Left forelimb (tissue), 1 donor: ENCODE data around the gene PREX1.
"Not testable (repeated sequence)": the region's sequence is repeated elsewhere in the genome, so short reads cannot be mapped to it uniquely, and the experiment has no call there.

Source experiments
- DNase-seq: peaks from one replicate; pipeline ENCODE4 v3.0.0-alpha.2; 2018; ENCODE audit warnings: low spot score

Gene PREX1

DNA sequence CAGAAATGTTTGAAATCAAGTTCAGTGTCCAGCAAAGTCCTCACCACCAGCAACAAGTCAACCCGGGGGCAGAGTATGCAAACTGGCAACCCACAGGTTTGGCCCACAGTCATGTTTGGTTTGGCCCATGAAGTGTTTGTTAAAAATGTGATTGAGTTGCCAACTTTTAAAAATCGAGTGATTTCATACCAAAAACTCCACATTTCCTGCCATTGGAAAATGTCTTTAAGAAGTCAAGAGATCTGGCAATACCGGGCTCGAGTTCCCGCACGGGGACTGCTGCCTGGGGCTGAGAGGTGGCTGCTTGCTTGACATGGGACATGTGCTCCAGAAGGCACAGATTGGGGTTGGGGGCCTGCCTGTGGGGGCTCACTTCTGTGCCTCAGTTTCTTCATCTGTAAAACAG, 36.1 kb downstream of the PREX1 start:
- DNase-seq = no peak

DNA sequence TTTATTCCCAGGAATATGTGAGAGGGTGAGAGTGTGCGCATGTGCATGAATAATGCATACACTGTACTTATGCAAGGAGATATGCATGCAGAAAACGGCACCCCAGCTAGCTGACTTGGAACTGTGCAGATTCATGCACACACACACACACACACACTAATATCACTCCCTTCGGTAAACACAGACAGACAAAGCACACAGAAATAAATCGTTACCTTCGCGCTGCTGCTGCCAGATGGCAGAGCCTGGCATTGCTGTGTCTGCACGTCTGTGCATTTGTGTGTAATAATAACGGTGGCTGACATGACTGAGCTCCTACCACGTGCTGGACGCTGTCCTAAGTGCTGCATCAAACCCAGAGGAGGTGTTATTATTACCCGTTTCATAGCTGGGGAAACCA, 36.8 kb downstream of the PREX1 start:
- no peak for DNase-seq

DNA sequence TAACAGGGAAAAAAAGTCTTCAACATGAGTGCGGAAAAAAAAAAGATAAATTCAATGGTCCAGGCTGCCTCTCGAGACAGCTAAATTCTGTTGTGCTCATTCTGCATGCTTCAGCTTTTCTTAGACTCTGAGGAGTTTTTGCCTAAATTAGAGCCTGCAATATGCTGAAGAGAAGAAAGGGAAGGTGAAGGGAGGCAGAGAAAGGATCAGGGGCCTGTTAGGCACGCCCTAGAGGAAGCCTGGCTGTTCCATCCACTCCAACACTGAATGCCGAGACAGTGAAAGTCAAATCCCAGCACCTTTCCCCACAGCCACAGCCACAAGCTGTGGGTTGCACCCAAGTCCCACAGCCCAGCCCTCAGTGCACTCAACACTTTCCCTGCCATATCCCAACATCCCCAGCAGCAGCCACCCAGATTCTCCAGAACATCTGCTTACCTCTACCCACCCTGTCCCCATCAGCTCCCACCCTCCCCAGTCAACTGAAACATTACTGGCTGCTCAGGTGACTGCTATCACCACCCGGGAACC, 37.3 kb downstream of the PREX1 start:
- DNase-seq = no peak

DNA sequence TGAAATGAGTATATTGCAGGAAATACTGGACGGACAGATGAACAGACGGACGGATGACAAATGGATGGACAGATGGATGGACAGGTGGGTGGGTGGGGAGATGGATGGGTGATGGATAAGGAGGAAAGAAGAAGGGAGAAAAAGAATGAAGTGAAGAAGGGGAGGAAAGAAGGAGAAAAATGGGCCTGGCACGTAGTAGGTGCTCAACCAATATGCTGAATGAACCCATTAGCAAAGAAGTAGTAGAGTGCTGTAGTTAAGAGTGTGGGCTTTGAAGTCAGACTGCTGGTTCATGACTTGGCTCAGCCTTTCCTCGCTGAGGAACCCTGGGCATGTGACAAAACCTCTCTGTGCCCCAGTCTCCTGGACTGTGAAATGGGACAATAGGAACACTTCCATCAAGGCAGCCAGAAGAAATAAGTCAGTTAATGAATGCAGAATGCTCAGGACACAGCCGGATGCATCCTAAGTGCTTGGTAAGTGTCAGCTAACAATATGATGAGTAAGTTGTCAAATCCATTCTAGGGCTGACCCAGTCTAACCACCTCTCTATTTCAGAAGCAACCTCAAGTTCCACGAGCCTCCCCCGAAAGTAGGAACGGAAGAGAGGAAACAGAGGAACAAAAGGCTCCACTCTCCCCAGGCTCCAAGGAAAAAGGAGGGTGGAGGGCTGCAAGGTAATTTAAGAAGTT, 37.9 kb downstream of the PREX1 start:
- DNase-seq = no peak

DNA sequence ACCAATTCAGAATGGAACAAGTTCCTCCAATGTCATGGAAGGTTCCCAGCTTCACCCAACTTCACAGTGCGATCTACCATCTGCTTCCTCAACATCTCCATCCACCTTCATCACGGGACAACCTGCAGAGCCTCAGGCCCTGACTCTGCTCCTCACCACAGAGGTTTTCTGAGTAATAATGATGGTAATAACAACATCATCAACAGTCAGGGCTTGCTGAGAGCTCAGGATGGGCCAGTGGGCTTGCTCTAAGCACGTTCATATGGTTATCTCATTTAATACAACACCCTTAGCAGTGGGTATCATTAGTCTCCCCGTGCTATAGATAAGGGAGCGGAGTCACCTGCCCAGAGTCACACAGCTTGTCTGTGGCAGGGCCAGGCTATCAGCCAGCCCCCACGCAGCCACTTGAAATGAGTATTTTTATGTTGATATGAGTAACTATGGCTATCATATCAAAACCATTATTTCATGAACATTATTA, 38.6 kb downstream of the PREX1 start:
- no peak for DNase-seq

DNA sequence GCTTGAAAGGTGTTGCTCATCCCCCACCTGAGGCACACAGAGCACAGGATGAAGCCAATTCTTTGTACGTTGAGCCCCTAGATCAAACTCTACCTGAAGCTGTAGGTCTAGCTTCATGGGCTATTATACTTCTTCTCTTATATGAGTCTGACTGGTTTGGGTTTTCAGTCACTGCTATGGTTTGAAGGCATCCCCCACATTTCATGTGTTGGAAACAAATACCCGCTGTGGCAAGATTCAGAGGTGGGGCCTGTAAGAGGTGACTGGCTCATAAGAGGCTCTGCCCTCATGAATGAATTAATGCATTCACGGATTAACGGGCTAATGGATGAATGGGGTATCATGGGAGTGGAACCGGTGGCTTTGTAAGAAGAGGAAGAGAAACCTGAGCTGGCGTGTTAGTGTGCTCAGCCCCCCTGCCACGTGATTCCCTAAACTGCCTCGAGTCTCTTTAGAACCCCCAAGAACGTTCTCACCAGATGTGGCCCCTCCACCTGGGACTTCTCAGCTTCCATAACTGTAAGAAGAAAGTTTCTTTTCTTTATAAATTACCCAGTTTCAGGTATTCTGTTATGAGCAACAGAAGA, 39.2 kb downstream of the PREX1 start:
- no peak for DNase-seq

DNA sequence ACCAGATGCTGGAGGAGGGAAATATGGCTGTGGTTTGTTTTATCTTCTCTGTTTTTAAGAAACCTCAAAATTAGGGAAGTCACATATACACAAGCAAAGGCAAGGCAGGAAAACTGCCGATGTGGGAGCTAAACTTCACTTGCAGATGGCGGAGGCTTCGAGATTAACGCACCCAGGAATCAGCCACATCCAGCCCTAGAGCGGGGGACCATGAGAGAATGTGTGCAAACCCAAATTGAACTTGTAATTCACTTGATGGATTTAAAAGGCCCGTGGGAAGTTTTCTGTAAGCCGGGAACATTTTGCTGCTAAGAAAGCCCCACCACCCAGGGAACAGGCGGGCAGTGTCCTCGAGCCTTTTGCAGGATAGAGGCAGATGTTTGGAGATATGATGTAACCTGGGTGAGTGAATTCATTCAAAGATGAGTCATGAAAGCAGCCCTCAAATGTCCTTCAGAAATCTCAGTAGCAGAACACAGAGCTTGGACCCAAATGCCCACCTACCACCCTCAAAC, 39.9 kb downstream of the PREX1 start:
- DNase-seq = no peak

DNA sequence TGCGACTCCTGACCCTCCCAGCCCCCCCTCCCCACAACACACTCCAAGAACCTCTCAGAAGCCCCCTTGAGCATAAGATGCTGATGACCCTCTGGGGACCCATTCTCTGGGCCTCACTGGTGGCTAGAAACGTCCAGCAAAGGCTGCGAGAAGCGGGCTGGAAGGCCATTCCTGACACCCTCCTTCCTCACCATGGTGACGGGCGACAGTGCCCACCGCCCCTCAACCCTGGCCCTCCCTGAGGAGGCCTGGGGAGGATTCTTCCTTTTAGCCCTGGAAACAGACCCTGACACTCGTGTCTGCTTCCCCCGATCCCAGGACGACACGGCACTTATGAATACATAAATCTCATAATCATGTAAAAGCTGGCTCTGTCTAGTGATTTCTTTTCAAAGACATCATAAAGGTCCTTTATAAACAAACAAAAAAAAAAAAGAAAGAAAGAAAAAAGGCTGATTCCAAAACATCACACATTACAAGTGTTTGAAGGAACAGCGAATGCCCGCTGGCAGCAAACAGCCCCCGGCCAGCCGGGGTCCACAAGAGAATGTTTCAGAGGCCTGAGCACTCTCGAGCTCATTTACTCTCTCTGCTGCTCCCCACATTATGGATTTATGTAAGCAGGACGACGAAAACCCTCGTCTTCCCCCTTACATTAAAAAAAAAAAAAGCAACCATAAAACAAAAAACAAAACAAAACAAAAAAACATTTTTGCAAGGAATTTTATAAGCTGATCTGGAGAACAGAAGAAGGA, 40.7 kb downstream of the PREX1 start:
- DNase-seq = no peak

DNA sequence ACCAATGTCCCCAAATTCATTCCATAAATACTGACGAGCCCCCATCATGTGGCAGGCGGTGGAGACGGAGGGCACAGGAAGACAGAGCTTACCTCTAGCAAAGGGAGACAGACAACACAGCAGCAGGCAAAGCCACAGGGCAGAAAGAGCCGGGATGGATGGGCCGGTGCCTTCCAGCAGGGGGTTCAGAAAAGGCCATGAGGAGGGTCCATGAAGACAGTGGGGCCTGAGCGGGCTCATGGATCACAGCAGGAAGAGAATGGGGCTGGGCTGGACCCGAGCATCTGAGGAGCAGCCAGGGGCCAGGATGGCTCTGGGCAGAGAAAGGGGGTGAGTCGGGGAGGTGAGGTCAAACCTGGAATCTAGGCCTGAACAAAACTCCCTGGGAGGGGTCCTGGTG, 42.0 kb downstream of the PREX1 start:
- DNase-seq = no peak

DNA sequence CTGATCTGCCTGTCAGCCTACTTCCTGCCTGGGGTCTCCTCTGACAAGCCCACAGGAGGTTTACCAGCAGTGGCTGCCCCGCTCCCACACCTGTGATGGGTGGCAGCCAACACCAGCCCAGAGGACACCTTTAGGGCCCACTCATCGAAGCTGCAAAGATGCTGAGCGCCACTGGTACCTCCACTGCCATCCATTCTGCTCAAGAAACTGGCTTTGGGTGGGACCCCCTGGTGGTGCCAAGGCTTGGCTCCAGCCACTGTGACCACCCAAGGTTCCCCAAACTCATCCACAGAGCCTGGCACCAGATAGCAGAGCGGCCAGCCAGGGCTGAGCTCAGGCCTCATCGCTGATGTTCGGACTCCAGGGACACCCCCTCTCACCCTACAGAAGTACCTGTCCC, 42.5 kb downstream of the PREX1 start:
- DNase-seq = no peak

DNA sequence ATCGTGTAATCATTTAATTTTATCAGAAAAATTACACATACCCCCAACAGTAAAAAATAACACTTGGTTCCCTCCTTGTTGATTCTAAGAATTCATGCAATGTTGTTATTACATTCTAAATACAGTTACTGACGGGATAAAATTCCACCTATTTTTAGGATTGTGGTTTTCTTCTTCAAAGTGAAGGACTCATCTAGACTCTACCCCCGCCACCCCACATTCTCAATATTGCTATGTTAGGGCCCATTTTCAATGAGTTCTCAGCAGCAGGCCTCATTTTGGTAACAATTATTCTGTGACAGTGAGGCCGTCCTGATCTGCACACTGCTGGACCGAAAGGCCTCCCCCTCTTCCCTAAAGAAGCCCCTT, 43.5 kb downstream of the PREX1 start:
- DNase-seq = no peak

DNA sequence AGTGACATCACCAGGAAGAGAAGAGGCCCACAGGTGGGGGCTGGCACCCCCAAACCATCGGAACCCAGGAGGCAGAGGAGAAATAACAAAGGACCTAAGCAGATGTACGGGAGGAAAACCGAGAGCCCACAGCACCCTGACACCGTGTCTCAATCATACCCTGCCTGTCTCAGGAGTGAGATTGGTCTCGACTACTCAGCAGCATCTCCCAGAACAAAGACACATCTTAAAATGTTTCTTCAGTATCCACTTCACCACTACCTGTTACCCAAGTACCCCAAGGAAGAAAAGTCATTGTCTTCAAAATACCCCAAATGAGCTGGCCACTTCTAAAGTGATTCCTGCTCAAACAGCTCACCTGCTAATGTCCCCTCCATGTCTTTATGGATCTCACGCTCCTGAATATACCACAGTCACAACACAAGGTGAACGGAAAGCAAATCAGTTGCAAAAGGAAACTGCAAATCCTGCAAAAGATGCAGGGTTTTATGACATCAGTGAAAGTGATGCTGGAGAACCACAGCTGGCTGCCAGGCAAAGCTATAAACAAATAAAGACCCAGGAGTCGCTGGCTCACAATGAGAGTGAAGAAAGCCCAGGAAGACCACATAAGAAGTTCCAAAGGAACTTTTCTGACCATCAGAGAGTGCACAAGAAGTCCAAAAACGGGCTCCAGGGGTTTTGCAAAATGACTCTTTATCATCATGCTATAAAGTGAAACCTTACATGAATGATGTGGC, 44.1 kb downstream of the PREX1 start:
- DNase-seq = no peak

DNA sequence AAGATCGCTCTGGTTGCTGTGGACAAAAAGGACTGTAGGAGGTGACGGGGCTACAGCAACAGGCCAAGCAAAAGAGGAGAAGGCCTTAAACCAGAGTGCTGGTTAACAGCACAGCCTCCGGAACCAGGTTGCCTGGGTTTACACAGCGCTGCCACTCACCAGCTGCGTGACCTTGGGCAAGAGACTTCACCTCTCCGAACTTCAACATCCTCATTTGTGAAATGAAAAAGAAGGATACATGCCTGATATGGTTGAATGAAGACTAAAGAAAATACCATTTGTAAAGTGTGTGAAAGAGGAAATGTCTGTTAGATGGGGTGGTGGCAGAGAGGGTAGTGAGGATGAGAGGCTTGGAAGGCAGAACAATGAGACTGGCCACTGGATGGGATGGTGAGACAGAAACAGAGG, 44.9 kb downstream of the PREX1 start:
- DNase-seq = no peak

DNA sequence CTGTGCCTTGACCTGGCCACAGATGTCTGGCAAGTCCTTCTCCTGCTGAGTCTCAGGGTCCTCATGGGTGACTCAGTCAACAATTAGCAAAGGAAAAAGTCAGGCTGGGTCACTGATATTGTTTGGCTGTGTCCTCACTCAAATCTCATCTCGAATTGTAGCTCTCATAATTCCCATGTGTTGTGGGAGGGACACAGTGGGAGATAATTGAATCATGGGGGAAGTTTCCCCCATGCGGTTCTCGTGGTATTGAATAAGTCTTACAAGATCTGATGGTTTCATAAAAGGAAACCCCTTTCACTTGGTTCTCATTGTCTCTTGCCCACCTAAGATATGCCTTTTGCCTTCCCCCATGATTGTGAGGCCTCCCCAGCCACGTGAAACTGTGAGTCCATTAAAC, 45.7 kb downstream of the PREX1 start:
- no peak for DNase-seq

DNA sequence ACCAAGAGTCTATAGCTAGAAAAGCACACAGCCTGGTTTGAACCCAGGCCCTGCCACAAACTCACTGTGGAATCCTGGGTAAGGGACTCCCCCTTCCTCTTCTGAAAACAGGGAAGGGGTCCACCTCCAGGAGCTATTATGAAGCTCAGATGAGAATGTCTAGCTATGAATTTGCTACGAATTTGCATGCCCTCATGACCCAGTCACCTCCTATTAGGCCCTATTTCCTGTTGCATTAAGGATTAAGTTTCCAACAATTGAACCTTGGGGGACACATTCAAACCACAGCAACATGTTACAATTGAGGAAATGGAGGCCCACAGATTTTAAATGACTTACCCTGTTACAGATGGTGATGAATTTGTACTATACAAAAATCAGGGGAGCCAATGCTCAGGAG, 46.2 kb downstream of the PREX1 start:
- DNase-seq = no peak

DNA sequence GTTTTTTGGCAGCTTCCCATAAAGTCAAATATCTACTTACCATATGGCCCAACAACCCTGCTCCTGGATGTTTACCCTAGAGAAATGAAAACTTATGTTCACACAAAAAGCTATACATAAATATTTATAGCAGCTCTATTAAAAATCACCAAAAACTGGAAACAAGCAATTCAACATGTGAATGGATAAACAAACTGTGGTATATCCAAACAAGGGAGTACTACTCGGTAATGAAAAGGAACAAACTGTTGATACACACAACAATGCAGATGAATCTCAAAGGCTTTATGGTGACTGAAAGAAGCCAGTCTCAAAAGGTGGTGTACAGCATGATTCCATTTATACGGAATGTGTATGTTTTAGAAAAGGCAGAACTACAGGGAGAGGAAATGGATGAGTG, 48.4 kb downstream of the PREX1 start:
- DNase-seq = no peak

DNA sequence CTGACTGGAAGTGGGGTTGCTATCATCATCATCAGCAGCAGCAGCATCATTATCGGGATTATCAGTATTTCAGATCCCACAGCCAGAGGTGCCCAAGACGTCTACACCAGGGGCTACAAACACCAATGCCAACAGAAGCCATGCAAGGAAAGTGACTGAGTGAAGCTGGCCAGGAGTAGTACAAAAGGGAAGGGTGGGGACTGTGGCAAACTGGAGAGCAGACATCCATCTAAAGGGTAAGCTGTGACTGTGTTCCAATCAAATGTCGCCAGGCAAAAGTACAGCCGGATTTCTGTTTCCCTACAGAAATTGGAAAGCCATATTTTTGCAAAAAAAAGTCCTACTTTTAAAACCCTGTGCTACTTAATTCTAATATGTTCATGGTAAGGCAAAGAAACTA, 50.0 kb downstream of the PREX1 start:
- no peak for DNase-seq

DNA sequence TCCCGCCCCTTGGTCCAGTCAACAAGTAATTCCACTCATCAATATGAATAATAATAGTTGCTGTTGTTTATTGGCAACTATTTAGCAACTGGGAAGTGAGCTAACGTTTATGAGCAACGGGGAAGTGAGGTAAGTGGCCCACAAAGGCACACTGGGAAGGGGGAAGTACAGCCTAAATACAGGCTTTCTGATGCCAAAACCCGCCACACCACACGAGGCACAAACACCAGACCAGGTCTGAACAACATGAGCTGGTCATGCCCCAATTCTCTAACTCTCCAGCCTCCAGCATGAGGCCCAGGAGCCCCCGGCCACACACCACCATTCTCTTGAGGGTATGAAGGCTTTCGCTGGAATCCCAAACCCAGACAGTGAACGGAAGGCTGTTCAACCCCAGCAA, 50.8 kb downstream of the PREX1 start:
- no peak for DNase-seq

DNA sequence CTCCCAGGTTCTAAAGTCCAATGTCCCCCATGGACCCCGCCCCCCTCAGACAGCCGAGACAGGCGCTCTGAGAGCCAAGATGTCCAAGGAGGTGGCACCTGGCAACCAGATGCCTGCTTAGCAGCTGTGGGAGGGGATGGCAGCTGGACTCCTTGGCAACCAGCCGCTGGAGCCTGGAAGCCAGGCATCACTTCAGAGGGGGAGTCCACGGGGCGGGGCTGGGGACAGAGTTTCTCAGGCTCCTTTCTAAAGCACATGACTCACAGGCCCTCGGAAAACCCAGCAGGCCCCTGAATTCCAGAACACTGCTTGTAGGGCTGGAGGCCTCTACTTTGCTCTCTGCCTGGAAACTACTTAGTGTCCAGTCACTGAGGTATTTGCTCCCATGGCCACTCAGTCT, 51.5 kb downstream of the PREX1 start:
- no peak for DNase-seq

DNA sequence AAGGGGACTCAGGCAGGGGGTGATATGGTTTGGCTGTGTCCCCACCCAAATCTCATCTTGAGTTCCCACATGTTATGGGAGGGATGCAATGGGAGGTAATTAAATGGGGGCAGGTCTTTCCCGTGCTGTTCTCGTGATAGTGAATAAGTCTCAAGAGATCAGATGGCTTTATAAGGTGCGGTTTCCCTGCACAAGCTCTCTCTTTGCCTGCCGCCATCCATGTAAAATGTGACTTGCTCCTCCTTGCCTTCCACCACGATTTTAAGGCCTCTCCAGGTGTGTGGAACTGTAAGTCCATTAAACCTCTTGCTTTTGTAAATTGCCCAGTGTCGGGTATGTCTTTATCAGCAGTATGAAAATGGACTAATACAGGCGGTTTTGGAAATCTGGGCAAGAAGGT, 52.3 kb downstream of the PREX1 start:
- DNase-seq = not testable (repeated sequence)

DNA sequence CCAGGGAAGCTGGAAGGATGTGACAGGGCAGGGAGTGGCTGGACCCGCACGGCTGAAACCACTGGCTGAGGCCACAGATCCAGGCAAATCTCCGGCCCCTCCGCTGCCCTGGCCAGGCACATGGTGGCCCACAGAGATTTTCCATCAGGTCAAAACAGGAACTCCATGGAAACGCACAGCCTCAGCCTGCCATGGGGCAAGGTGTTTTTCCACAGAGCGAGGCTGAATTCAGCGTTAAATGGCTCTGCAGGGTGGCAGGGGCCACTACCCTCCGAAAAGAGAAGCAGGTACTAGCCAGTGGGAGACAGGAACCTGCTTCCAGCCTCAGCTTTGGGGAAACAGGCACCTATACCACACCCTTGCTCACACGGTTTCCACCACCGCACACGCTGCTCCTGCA, 53.1 kb downstream of the PREX1 start:
- DNase-seq = no peak

DNA sequence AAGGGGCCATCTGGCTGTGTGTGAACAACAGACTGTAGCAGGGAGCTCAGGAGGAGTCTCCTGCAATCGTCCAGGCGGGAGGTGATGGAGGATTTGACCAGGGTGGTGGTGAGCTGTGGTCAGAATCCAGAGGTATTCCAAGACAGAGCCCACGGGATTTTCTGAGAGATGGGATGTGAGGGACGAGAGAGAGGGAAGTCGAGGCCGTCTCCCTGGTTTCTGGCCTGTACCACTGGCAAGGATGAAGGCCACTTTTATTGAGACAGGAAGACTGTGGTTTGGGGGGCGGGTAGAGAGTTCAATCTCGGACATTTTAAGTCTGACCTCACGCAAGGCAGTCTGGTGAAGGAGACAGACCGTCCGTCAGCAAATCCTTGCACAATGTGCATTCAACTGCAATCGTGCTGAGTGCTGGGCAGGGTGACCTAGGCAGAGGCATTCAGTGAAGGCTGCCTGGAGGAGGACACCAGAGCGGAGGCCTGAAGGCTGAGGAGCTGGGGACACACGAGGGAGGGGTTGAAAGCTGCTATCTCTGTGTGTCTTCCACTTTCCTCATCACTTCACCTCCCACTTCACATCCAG, 53.9 kb downstream of the PREX1 start:
- no peak for DNase-seq
